AG09319 (cell line): ENCODE results near the gene SLC45A2.

ENCODE experiments used
- DNase-seq: peaks from one replicate; pipeline ENCODE4 v3.0.0-alpha.2; 2010; ENCODE audit warnings: low read depth; ENCODE audit errors: extremely low read depth
- TF ChIP-seq, protein P1 (sequence below): IDR thresholded peaks from 2 replicates; pipeline ENCODE4 v1.5.1; 2011; ENCODE audit warnings: low read depth, mild to moderate bottlenecking, inconsistent platforms, low read length, moderate library complexity

SLC45A2 gene

GRCh38 chr5:33995865-33996264 lies 11.4 kb upstream of the SLC45A2 start:
- TF ChIP-seq, protein P1, sequence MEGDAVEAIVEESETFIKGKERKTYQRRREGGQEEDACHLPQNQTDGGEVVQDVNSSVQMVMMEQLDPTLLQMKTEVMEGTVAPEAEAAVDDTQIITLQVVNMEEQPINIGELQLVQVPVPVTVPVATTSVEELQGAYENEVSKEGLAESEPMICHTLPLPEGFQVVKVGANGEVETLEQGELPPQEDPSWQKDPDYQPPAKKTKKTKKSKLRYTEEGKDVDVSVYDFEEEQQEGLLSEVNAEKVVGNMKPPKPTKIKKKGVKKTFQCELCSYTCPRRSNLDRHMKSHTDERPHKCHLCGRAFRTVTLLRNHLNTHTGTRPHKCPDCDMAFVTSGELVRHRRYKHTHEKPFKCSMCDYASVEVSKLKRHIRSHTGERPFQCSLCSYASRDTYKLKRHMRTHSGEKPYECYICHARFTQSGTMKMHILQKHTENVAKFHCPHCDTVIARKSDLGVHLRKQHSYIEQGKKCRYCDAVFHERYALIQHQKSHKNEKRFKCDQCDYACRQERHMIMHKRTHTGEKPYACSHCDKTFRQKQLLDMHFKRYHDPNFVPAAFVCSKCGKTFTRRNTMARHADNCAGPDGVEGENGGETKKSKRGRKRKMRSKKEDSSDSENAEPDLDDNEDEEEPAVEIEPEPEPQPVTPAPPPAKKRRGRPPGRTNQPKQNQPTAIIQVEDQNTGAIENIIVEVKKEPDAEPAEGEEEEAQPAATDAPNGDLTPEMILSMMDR = no peak
- no peak for DNase-seq

- peak; percentile 79 for DNase-seq
- TF ChIP-seq, protein P1 = peak; percentile 18
These were observed 10.4 kb upstream of the SLC45A2 start for GRCh38 chr5:33994845-33995244.

GRCh38 chr5:33992864-33993263 lies 8.4 kb upstream of the SLC45A2 start:
- DNase-seq = no peak
- TF ChIP-seq, protein P1 = no peak

- DNase-seq = no peak
- TF ChIP-seq, protein P1 = no peak
These were observed 954 bp upstream of the SLC45A2 start for GRCh38 chr5:33985447-33985846.

DNA sequence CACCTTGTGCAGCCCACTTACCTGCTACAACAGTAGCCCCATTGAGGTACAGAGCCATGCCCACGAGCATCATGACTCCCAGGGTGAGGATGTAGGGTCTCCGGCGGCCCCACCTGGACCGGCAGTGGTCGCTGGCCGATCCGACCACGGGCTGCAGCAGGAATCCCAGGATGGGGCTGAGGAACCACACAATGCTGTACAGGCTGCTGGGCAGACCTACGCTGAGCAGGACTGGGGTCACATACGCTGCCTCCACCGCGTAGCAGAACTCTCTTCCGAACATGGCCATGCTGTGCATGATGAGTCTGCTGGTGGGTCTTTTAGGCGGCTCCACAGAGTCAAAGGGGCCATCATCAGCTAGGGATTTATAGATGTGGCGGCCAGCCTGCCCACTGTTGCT lies 315 bp downstream of the SLC45A2 start:
- TF ChIP-seq, protein P1 = no peak
- DNase-seq = no peak

GRCh38 chr5:33981408-33982162 lies 2.9 kb downstream of the SLC45A2 start:
- peak; percentile 34 for DNase-seq
- TF ChIP-seq, protein P1 = no peak

- no peak for DNase-seq
- TF ChIP-seq, protein P1 = no peak
These were observed 4.5 kb downstream of the SLC45A2 start for GRCh38 chr5:33980030-33980429.
